ENCODE data around the gene ZNF345.

Gene ZNF345

DNA sequence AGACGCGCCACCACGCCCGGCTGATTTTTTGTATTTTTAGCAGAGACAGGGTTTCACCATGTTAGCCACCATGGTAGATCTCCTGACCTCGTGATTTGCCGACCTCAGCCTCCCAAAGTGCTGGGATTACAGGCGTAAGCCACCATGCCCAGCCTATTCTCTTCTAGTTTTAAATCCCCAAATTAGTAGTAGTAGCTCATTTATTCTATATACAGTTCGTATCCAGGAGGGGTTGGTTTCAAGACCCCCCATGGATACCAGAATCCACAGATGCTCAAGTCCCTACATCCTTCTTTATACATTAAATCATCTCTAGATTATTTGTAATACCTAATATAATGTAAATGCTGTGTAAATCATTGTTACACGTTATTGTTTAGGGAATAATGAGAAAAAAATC lies 67.4 kb downstream of the ZNF345 start:
- DNase-seq (ENCODE audit: low read depth): no peak
